ENCODE results near the gene FBXW7.

The FBXW7 gene

GRCh38 chr4:152464030-152464823 is 71.7 kb downstream of the FBXW7 start:
- DNase-seq = no peak

GRCh38 chr4:152463562-152463961 is 72.3 kb downstream of the FBXW7 start:
- DNase-seq = no peak

GRCh38 chr4:152462695-152463094 is 73.2 kb downstream of the FBXW7 start:
- DNase-seq = no peak

- no peak for DNase-seq
These were observed 73.8 kb downstream of the FBXW7 start for GRCh38 chr4:152462047-152462446.

DNA sequence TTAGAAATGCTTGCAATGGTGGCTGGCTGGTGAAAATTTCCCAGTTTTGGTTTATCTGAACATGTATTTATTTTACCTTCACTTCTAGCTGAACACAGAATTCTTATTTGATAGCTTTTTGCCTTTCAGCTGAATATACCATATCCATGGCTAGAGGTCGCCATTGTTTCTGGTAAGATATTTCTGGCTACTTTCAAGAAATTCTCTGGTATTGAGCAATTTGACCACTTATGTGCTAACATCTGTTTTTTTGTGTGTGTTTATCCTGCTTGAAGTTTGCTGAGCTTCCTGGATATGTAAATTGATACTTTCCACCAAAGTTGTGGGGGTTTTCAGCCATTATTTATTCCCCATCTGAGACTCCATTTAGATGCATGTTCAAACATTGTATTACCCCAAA is 75.4 kb downstream of the FBXW7 start:
- DNase-seq = no peak

GRCh38 chr4:152459326-152459725 is 76.6 kb downstream of the FBXW7 start:
- no peak for DNase-seq

DNA sequence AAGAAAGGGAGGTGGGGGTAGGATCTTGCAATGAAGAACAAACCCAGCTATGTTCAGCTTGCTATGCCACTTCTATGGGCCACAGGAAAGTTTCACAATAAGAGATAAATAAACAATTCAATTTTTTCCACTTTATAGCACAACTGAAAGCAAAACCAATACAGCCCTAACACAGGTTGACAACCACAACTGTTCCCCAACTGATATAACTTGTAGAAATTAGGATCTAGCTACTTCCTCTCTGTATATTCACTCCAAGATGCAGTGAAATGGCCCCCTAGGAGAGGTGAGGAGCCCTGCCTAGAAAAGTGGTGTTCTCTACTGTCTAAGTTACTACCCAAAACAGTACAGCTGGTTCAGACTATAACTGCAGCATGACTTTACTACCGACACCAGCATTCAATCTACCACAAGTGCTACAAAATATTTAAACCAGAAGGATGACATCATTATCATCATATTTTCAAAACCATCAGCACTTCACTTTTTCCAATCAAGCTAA is 77.0 kb downstream of the FBXW7 start:
- DNase-seq = peak in 1 of 2 donors; percentile 27

- no peak for DNase-seq
These were observed 79.3 kb downstream of the FBXW7 start for GRCh38 chr4:152456609-152457008.

DNA sequence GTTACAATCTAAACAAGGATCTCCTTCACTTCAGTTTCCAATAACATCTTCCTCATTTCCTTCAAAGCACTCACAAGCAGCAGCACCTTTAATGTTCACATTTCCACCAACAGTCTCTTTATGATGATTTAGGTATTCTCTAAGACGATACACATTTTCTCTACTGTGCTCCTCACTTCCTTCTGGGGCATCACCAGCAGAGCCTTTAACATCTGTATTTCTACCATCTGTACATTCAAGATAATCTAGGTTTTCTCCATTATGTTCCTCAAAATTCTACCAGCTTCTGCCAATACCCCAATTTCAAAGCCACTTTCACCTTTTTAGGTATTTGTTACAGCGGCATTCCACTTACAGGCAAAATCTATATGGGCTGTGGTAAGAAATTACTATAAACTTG is 80.6 kb downstream of the FBXW7 start:
- no peak for DNase-seq

DNA sequence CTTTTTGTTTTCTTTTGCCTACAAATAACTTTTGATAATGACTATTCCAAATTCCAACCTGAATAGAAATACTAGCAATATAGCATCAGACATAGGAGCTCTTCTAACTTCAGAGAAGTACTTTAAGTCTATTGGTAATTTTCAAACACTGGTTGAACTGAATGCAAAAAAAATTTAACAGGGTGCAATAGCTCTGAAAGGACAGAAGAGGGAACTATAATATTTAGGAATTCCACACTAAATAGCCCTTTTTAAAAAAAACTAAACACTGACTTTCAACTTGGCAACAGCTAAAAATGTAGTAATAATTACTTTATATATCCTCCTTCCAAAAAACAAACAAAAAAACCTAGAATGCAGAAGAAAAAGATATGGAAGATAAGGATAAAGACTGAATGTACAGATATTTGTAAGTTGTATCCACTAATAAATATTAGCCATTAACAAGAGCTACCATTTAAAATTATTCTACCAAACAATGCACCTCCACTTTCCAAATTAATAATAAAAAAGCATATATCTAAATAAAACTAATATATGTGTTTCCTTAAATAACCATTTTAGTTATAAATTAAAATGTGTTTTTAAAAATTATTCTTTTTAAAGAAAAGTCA is 81.4 kb downstream of the FBXW7 start:
- DNase-seq = peak in 1 of 2 donors; percentile 36

GRCh38 chr4:152451496-152451895 is 84.4 kb downstream of the FBXW7 start:
- no peak for DNase-seq

GRCh38 chr4:152448854-152449253 is 87.0 kb downstream of the FBXW7 start:
- no peak for DNase-seq

- DNase-seq = no peak
These were observed 87.7 kb downstream of the FBXW7 start for GRCh38 chr4:152448038-152448707.

- no peak for DNase-seq
These were observed 92.0 kb downstream of the FBXW7 start for GRCh38 chr4:152443859-152444258.

- no peak for DNase-seq
These were observed 98.3 kb downstream of the FBXW7 start for GRCh38 chr4:152437561-152437960.

GRCh38 chr4:152436384-152436783 is 99.5 kb downstream of the FBXW7 start:
- DNase-seq = no peak

- no peak for DNase-seq
These were observed 101.9 kb downstream of the FBXW7 start for GRCh38 chr4:152434011-152434410.

DNA sequence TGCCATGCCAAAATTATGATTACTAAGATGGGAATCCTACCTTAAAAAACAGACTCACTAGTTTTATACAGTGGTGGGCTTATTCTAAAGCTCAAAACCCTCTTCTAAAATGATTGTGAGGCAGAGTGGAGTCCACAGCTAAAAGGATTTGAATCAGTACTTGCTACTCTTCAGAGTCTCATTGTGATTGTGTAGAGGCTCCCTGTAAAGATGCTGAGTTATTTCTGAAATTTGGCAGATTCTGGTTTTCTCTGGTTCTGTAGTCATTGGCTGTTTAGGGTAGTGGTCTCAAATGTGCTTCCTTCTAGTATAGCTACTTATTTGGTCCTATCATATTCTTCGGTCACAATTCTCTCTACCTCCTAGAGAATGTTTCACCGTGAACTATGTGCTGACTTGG is 104.1 kb downstream of the FBXW7 start:
- DNase-seq = no peak

DNA sequence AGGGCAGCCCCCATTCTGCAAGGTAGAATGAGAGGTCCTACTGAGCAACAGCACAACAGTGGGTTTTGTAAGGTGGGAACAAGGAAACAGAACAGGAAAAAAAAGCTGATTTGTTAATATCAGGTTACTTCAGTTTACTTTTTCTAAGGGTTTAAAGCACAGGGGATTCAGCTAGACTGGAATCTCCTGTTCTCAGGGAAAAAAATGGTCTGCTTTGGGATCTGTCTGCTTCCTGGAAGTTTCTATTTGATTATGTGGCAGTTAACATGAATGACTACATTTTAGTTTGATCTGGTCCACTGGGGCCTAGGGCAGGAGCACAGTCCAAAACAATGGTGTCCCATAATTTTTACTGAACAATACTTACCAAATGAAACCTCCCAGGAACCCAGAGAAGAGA is 104.6 kb downstream of the FBXW7 start:
- no peak for DNase-seq

GRCh38 chr4:152430507-152430906 is 105.4 kb downstream of the FBXW7 start:
- no peak for DNase-seq

DNA sequence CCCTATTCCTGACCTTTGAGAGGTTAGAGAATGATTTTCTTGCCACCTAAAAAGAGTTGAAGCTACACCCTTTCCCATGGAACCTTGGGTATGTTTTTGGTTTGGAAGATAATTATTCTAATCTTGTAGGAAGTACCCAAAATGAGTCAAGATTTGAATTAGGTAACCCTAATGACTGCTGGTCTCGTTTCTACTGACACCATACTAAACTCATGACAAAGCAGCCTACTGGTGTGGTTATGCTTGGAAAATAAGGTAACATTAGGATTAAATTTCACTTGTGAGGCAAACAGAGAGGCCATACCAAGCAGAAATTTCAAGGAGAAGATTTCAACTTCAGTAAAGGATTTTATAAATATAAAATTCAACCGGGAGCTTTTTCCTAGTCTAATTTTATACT is 107.9 kb downstream of the FBXW7 start:
- DNase-seq = no peak

DNA sequence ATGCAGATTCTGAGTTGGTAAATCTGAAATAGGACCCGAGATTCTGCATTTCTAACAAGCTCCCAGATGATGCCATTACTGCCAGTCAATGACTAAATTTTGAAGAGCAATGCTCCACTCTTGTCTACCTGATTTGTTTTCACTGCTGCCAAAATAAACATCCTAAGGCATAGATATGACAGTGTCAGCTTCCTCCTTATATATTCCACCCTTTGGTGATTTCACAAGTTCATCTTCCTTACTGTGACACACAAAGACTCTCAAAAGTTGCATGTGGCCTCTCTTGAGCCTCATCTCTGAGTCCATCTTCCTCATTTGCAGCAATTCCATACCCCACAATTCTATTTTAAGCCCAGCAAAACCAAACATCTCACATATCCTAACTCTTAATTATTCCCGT is 110.9 kb downstream of the FBXW7 start:
- DNase-seq = no peak

DNA sequence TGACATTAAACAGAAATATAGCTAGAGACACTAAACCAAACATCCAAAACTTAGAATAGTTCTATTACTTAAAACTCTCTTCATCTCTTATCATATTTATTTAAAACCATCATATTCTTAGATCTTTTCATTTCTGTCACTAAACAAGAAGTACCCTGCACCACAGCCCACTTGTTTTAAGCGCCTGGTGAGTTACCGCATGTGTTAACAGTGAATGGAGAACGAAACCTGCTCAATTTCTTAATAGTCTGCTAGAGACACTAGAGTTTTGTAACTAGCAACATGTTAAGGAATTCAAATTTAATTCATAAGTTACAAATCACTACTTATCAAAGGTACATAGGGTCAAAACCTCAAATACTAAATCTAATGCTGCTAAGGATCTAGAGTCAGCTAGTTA is 111.5 kb downstream of the FBXW7 start:
- DNase-seq = no peak

DNA sequence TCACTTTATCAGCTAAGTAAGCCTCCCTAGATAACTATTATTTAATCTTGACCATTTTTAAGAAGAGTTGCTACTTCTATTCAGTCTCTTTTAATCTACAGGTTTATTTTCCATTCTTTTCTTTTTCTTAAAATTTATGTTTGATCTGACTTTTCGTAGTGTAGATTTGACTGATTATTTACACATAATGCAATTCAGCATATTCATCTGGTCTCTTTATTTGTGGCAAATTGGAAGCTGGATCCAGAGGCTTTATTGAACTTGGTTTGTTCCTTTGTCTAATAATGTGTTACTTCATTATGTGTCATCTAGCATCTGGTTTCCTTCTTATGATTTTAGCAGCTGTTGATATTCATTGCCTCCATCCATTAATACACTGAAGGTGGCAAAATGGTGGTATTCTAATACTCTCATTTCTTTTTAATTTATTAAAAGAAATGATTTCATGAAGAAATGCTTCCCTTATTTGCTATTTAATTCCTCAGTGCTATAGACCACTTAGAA is 113.0 kb downstream of the FBXW7 start:
- DNase-seq = no peak

Data from CD4-positive, alpha-beta T cell treated with Interleukin-4 for 1 hour (primary cell).